ENCODE measurements around the gene PDZK1IP1.
"Not testable (repeated sequence)": the region's sequence is repeated elsewhere in the genome, so short reads cannot be mapped to it uniquely, and the experiment has no call there.

Gene PDZK1IP1

DNA sequence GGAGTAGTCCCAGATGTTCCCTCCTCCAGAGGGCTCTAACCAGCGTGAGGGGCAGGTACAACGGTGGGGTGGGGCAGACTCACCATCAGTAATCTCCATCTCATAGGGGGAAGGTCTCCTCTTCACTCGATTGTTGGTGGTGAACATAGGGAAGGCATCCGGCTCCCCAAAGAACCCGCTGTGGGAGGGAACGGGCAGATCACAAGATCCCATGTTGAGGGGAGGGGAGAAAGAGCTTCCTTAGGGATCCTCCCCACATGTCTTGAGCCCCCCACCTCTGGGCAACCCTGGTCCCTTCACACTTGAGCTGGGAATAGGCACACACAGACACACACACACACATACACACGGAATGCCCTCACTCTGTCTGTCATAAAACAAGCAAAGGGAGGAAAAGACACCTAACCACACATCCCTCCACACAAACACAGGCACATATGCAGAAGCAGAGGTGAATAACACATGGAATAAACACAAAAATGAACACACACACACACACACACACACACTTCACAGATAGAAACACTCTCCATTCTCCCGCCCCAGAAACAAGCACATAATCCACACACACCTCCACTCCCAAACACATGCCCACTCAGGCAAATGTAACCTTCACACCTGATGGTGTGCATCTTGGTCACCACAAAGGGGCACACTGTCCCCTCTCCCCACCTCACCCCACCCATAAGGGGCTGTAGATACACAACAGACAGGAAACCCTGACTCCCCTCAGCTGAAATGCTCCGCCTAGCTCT, 34.3 kb upstream of the PDZK1IP1 start:
- no peak for DNase-seq (ENCODE audit: low read depth in 1 of 2, low spot score in 1 of 2)

DNA sequence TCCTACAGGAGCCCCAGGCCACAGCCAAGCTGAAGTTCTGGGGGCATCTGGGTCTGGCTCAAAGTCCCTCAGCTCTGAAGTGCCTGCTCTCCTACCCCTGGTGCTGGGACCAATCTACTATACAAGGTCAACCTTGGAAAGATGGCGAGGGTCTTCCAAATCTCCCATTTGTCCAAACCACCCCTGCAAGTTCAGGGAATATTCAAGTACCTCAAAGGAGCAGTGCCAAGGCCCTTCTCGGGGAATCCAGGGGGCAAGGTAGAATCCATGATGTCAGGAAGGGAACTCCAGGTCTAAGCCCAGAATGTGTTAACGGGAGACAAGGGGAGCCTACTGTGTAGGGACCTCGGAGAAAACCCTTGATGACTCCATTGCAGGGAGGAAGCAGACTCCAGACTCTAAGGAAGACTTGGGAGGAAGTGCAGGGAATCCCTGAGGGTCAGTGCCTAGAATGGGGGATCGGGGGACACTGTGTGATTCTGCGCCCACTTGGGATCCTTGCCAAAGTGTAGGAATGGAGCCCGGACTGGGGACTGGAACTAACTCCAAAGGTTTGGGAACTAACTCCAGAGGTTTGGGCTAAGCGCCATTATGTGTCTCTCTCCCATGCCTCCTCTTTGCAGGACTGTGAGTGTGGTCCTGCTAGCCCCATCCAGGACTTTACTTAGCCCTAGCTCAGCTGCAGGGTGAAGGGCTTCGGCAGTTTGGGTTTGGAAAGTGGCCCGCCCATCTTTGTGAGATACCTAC, 33.5 kb upstream of the PDZK1IP1 start:
- no peak for DNase-seq (ENCODE audit: low read depth in 1 of 2, low spot score in 1 of 2)

DNA sequence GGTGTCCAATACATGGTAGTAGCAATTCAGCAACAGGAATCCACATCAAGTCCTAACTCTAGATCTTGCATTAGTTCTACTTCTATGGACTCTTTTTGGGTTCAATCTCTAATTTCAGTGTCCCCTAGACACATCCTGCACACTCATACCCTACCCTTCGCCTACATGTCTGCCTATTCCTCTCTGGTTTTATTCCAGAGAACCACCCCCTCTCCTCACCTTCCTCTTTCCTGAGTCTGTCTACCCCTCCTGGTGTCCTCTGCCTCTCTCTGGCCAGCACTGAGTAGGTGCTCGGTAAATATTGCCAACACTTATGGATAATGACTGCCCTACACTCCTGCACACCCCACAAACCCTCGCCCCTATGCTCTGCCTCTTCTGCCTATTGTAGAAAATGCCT, 32.6 kb upstream of the PDZK1IP1 start:
- no peak for DNase-seq (ENCODE audit: low read depth in 1 of 2, low spot score in 1 of 2)

DNA sequence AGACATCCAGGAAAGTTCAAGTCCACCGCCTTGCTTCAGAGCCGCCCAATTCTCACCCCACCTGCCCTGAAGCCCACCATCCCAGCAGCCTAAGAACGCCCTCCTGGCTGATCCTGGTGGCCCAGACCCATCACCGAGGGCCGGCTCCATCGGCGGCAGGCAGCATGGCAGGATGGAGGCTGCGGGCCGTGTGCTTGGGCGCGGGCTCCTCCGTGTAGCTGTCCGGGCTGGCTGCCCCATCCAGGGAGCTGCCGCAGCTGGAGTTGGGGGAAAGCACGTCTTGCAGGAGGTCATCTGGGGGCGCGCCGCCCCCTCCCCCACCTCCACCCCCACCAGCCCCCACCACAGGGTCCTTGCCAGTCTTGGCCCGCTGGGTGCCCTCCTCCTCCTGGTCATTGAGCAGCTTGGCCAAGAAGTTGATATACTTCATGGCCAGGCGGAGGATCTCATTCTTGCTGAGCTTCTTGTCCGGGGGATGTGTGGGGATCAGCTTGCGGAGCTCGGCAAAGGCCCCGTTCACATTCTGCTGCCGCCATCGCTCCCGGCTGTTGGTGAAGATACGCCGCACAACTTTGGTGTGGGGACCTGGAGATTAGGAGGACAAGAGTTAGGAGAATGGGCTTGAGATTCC, 29.9 kb upstream of the PDZK1IP1 start:
- DNase-seq (ENCODE audit: low read depth in 1 of 2, low spot score in 1 of 2) = no peak

DNA sequence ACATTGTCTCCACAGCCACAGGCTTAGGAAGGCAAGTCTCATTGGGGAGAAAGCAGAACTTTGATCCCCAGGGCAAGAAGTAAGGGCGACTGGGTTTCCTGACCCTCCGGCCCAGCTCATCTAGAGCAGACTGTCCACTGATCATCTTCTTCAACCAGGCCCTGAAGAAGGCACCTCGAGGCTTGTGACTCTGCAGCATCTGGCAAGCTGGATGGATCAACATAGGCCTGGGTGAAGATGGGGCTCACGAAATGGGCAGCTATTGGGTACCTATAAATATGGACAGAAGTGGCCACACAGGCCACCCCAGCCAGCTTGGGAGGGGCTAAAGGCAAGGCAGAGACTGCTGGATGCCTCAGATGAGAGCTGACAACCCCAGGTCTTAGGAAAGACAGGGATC, 29.2 kb upstream of the PDZK1IP1 start:
- no peak for DNase-seq (ENCODE audit: low read depth in 1 of 2, low spot score in 1 of 2)

DNA sequence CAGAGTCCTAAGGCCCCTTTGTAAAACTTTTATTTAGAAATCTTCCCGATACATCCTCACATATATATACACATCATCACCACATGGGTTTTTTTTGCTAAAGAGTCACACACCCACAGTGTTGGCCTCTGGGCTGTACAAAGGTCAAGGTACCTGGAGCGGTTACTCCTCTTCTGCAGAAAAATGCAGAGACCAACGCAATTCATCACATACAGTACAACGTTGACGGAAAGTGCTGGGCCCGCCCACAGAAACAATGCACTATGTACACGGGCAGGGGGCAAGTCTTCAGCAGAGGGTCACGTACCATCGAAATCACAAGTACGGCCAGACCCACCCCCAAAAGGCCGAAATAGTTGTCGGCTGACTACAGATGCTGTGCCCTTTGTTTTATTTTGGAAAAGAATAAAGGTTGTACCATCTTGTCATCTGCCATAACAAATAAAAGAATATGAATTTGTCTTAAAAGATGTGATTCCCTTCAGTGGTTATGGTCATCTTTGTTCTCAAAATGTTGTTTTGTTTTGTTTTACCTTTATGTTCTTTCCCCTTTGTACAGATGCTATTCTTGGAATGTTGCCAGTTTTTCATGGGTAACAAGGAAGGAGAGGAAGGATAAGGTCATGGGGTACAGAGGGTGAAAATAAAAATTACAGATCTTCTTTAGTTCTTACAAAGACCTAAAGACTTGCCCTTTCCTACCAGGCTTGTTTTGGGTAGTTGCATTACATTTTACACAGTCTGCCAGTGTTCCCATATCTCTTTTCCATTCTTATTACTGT, 26.6 kb upstream of the PDZK1IP1 start:
- DNase-seq (ENCODE audit: low read depth in 1 of 2, low spot score in 1 of 2) = no peak

DNA sequence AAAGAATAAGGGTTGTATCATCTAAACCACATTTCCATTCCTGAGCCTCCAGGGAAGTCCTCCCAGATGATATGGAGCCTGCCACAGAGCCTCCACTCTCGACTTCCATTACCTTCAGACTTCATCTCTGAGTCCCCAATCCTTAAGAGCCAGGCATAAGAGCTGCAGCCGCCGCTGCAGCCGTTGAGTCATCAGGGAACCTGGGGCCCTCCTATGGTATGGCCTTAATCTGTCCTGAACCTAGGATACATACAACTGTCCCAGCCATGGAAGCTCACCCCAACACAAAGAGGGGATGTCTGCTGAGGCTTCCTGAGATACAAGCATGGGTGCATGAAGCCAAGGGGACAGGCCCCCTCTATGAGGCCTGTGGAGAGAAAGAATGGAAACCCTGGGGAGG, 25.9 kb upstream of the PDZK1IP1 start:
- DNase-seq (ENCODE audit: low read depth in 1 of 2, low spot score in 1 of 2) = no peak

DNA sequence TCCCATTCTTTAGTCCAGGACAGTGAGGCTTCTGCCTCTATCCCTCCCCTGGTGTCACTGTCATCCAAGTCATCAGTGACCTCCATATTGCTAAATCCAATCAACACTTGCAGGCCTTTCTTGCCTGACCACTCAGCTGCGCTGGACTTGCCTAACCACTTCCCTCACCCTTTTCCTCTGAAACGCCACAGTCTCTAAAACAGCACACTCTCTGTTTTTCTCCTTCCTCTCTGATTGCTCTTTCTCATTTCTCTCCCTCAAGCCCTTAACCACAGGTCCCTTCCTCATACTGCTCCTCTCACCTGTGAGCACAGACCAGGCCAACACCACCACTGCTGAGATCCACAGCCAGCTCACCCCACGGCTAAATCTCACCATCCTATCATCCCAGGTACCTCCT, 24.7 kb upstream of the PDZK1IP1 start:
- DNase-seq (ENCODE audit: low read depth in 1 of 2, low spot score in 1 of 2) = no peak

DNA sequence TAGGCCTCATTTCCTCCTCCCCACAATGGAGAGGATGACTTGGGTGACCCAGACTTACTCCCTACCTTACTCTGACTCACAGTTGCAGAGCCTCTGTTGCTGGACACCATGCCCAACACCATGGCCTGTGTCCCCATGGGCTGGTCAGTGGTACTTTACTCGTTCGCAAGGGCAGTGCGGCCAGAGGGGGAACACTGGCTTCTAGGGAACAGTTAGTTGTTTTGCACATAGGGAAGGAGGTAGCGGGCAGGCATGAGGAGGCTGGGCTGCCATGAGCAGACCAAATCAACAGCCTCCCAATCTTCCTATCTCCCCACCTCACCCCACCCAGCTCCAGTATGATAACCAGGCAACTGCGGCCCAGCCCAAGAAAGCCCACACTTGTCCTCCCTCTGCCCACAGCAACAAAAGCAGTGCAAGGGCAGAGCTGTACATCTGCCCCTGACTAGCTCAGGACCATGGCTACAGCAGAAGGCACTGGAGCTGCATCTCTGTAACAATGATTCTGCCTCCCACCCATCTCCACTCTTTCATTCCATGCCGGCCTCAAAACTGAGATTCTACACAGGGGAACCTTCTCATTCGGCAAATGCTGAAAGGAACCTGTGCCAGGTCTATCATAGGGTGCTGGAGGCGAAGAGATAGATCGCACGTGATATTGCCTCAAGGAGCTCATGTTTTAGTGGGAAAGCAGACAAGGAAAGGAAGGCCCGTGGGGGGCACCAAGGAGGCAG, 23.6 kb upstream of the PDZK1IP1 start:
- no peak for DNase-seq (ENCODE audit: low read depth in 1 of 2, low spot score in 1 of 2)

DNA sequence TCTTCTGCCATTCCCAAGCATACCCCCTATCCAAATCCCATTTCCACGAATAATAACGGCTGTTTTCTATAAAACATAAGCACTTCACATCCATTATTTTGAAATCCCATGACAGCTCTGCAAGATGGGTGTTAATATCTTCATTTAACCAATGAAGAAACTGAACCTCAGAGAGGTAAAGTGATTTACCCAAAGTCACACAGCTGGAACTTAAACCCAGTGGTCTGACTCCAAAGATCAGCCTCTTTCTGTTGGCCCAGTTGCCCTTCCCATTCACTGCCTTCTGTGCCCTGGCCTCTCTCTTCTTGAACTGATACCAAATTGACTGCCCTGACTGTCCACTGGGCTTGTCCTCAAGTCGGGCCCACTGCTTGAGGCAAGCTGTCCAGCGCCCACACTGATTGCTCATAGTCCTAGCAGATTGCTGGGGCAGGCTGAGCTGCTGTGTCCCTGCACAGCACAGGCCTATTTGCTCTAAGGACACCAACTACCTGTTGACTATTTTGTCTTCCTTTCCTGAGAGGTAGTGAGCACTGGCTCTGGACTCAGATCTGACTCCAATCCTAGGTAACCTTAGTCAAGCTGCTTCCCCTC, 22.9 kb upstream of the PDZK1IP1 start:
- no peak for DNase-seq (ENCODE audit: low read depth in 1 of 2, low spot score in 1 of 2)

DNA sequence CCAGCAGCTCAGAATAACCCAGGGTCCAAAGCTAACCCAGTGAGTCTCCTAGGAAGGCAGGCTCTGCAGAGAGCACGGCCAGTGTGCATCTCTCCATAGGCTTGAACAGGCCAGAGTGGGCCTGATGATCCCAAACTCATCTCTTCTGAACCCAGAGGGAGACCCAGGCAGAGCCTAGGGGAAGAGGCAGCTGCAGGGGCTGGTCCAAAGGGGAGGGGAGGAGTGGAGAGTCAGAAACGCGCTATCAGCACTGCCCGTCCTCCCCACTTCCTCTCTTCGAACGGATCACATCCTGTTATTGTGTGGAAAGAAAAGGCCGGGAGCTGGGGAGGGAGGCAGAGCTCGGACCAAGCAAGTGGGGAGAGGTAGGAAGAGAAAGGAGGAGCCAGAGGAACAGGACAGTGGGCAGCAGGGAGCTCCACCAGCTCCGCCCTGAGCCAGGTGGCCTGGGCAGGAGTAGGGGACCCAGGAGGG, 22.0 kb upstream of the PDZK1IP1 start:
- DNase-seq (ENCODE audit: low read depth in 1 of 2, low spot score in 1 of 2) = no peak

DNA sequence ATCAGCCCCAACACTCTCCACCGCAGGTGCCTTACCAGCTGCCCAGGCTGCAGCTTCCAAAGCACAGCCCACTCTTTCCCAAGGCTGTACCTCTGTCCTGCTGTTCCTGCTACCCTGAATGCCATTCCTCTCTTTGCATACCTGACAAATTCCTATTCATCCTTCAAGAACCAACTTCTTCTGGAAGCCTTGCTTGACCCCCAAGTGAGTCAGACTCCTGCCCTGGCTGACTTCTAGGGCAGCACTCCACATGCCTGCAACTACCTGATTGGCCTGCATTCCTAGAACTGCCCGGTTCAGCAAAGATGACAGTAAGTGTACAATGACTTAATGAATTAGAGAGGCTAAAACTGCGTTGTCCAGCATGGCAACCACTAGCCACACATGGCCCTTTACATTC, 20.8 kb upstream of the PDZK1IP1 start:
- no peak for DNase-seq (ENCODE audit: low read depth in 1 of 2, low spot score in 1 of 2)

DNA sequence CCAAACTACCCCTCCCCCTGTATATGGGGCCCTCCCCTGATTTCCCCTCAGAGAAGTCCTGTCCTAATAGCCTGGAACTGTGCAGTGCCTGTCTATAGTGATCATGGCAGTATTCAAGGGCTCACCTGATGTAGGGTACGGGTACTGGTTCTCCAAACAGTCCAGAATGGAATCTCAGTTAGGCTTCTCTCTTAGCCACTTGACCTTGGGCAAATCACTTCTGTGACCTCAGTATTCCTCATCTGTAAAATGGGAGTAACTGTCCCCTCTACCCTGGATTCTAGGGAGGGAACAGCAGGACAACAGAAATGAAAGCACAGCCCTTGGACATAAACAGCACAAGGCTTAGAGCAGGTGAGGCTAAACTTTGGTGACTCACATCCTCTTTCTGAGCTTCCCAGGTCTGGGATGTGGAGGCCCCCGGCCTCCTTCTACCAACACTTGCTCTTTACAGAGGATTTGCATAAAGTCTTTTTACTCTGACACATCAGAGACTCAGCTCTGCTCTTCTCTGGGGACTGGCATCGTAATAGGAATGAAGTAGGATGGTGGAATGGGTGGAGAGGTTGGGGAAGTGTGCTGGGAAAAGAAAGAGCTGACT, 20.0 kb upstream of the PDZK1IP1 start:
- no peak for DNase-seq (ENCODE audit: low read depth in 1 of 2, low spot score in 1 of 2)

DNA sequence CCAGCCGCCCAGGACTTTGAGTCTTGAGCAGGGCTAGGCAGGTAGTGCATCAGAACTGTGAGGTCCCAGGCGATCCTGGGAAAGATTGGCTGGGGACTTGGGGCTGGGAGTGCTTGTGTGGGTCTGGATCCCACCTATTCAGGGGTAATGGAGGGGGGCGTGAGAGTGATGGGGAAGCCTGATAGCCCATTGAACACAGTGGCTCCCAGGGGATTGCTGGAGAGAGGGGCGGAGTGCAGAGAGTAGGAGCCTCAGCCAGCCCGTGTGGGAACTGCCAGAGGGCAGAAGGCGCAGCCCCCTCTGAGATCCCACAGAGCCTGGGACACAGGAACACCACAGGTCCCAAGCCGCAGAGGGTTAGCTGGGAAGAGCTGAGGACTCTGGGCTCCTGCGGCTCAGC, 19.3 kb upstream of the PDZK1IP1 start:
- no peak for DNase-seq (ENCODE audit: low read depth in 1 of 2, low spot score in 1 of 2)

DNA sequence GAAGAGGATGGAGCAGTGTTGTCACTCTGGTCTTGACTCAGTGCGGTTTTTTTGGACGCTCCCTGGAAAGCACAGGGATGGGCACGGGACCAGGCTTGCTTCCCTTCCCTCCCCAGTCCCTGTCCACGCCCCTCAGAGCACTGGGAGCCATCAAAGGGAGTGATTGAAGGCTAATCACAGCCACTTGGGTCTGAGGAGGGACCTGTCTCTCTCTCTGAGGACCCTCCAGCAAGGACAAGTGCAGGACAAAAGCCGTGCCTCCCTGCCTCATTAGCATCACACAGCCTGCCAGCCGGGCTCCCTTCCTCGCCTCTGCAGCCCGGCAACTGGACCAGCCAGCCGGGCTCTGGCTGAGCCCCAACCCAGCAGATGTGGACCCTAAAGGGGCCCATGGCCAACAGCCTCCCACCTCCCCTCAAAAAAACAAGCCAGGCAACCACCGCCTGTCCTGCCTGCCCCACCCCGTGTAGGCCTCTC, 18.6 kb upstream of the PDZK1IP1 start:
- DNase-seq (ENCODE audit: low read depth in 1 of 2, low spot score in 1 of 2) = no peak

DNA sequence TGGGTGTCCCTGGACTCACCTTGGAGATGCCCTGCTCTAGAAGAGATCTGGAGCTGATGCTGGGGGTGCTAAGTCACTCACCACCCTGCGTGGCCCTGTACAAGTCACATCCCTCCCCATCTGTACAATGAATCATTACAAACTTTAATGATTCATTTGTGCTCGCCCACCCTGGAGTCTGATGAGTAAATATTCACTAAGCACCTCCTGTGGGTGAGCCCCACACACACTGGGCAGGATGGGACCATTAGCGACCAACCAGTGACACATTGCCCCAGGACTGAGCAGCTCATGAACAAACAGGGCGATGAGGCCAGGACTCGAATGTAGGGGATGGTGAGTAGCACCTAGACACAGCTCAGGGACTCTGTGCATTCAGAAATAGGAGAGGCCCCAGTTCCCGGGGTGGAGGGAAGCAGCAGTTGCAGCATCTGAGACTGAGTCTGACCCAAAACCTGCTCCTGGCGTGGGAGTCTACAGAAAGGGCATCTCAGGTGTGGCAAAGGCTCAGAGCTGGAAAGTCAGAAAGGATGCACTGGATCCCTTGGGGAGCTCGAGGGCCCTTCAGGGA, 18.1 kb upstream of the PDZK1IP1 start:
- DNase-seq (ENCODE audit: low read depth in 1 of 2, low spot score in 1 of 2) = no peak

DNA sequence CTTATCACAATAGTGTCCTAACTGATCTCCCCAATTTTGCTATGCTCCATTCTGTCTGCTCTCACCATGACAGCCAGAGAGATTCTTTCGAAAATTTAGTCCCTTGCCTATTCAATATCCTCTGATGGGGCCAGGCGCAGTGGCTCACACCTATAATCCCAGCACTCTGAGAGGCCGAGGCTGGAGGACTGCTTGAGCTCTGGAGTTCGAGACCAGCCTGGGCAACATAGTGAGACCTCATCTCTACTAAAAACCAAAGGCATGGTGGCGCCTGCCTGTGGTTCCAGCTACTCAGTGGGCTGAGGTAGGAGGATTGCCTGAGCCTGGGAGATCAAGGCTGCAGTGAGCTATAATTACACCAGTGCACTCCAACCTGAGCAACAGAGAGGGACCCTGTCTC, 16.1 kb upstream of the PDZK1IP1 start:
- no peak for DNase-seq (ENCODE audit: low read depth in 1 of 2, low spot score in 1 of 2)

DNA sequence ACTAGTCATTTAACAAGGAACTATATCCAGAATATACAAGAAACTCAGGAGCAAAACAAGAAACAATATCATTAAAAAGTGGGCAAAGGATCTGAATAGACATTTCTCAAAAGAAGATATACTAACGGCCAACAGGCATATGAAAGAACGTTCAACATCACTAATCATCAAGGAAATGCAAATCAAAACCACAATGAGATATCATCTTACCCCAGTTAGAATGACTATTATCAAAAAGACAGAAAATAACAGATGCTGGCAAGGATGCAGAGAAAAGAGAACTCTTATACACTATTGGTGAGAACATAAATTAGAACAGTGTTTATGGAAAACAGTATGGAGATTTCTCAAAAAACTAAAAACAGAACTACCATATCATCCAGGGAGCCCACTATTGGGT, 13.7 kb upstream of the PDZK1IP1 start:
- DNase-seq (ENCODE audit: low read depth in 1 of 2, low spot score in 1 of 2) = not testable (repeated sequence)

DNA sequence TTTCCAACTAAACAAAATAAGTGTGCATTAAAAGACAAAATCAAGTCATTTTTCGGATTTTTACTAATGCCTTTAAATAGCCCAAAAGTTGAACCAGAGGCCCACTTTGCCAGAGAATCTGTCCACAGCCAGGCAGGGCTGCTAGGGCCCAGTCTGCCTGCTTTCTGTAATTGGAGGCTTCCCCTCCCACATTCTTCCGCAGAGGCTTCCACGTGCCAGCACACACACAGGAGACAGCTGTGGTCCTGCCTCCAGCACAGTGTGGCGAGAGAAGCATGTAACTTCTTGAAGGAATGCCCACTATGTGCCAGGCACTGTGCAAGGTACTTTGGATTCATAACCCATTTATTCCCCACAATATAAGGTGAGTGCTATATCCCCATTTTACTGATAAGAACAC, 11.3 kb upstream of the PDZK1IP1 start:
- DNase-seq (ENCODE audit: low read depth in 1 of 2, low spot score in 1 of 2) = no peak
